WTC11 (cell line): Measurements from ENCODE around the gene PARP12.

Experiments
- ELF4 ChIP-seq: sonication (generic); formaldehyde crosslinking; IDR thresholded peaks from 2 replicates; pipeline ENCODE4 v1.8.1; 2022; ENCODE audit warnings: low read depth, mild to moderate bottlenecking, moderate library complexity, missing genetic modification reagents
- MXD4 ChIP-seq: fragments of 250-450 bp; sonication (Bioruptor Pico); IDR thresholded peaks from 2 replicates; pipeline ENCODE4 v1.8.0; 2021; ENCODE audit warnings: mild to moderate bottlenecking, moderate library complexity, borderline replicate concordance
- SP1 ChIP-seq: sonication (generic); formaldehyde crosslinking; conservative IDR thresholded peaks from 2 replicates; pipeline ENCODE4 v1.8.1; 2022; ENCODE audit warnings: missing genetic modification reagents
- ZNF396 ChIP-seq: fragments of 250-450 bp; sonication (Bioruptor Pico); IDR thresholded peaks from 2 replicates; pipeline ENCODE4 v1.8.0; 2021; ENCODE audit warnings: mild to moderate bottlenecking, moderate library complexity, borderline replicate concordance
- TF ChIP-seq, protein P1 (sequence below): fragments of 200-600 bp; IDR thresholded peaks from 2 replicates; pipeline ENCODE4 v1.8.0; 2022; ENCODE audit warnings: antibody characterized with exemption
- TF ChIP-seq, protein P2 (sequence below): sonication (generic); formaldehyde crosslinking; IDR thresholded peaks from 2 replicates; pipeline ENCODE4 v1.8.1; 2022; ENCODE audit warnings: low read depth, missing genetic modification reagents, borderline replicate concordance
- TF ChIP-seq, protein P3 (sequence below): sonication (generic); formaldehyde crosslinking; IDR thresholded peaks from 2 replicates; pipeline ENCODE4 v1.8.0; 2022; ENCODE audit warnings: mild to moderate bottlenecking, missing genetic modification reagents

DNA sequence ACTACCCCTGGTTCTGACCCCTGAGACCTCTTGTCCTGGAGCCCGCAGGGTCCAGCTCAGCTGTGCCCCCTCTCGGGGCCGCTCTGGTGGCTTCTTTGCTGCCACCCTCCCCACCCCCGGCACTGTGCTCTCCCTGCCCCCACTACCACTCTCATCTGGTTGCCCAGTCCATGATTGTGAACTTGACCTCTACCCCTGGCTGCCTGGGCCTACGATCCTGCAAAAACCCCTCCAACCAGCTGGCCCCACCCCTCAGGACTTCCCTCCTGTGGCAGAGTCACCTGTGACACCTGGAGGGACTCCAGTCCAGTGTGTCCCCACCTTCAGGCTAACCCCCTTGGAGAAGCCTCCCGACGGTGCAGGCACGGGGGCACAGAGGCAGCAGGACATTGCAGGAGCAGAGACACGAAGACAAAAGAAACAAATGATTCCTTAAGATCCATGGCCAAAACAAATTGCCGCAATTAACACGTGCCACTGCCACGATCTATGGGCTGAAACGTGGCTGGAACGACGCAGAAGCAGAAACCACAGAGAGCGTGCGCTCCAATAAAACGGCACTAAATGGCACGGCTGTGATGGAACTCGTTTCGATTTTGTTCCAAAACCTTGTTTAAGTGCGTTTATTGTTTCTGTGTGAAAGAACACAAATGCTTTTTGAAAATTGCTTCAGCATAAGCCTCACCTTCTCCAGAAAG is 72.0 kb downstream of the PARP12 start:
- TF ChIP-seq SP1 (CRISPR knock-in tag): no peak
- TF ChIP-seq, protein P1, sequence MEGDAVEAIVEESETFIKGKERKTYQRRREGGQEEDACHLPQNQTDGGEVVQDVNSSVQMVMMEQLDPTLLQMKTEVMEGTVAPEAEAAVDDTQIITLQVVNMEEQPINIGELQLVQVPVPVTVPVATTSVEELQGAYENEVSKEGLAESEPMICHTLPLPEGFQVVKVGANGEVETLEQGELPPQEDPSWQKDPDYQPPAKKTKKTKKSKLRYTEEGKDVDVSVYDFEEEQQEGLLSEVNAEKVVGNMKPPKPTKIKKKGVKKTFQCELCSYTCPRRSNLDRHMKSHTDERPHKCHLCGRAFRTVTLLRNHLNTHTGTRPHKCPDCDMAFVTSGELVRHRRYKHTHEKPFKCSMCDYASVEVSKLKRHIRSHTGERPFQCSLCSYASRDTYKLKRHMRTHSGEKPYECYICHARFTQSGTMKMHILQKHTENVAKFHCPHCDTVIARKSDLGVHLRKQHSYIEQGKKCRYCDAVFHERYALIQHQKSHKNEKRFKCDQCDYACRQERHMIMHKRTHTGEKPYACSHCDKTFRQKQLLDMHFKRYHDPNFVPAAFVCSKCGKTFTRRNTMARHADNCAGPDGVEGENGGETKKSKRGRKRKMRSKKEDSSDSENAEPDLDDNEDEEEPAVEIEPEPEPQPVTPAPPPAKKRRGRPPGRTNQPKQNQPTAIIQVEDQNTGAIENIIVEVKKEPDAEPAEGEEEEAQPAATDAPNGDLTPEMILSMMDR: no peak
- TF ChIP-seq MXD4 (CRISPR knock-in tag): no peak
- TF ChIP-seq ZNF396 (CRISPR knock-in tag): no peak
- TF ChIP-seq, protein P2, sequence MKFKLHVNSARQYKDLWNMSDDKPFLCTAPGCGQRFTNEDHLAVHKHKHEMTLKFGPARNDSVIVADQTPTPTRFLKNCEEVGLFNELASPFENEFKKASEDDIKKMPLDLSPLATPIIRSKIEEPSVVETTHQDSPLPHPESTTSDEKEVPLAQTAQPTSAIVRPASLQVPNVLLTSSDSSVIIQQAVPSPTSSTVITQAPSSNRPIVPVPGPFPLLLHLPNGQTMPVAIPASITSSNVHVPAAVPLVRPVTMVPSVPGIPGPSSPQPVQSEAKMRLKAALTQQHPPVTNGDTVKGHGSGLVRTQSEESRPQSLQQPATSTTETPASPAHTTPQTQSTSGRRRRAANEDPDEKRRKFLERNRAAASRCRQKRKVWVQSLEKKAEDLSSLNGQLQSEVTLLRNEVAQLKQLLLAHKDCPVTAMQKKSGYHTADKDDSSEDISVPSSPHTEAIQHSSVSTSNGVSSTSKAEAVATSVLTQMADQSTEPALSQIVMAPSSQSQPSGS (CRISPR knock-in tag): no peak
- TF ChIP-seq, protein P3, sequence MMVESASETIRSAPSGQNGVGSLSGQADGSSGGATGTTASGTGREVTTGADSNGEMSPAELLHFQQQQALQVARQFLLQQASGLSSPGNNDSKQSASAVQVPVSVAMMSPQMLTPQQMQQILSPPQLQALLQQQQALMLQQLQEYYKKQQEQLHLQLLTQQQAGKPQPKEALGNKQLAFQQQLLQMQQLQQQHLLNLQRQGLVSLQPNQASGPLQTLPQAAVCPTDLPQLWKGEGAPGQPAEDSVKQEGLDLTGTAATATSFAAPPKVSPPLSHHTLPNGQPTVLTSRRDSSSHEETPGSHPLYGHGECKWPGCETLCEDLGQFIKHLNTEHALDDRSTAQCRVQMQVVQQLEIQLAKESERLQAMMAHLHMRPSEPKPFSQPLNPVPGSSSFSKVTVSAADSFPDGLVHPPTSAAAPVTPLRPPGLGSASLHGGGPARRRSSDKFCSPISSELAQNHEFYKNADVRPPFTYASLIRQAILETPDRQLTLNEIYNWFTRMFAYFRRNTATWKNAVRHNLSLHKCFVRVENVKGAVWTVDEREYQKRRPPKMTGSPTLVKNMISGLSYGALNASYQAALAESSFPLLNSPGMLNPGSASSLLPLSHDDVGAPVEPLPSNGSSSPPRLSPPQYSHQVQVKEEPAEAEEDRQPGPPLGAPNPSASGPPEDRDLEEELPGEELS (CRISPR knock-in tag): no peak
- no peak for TF ChIP-seq ELF4 (CRISPR knock-in tag)
